Mesodermal cell (in vitro differentiated cells): ENCODE measurements around the gene HTR6.
A peak's percentile ranks its signal among the peaks of the same experiment; 100 is the strongest.
"Not testable (repeated sequence)": the region's sequence is repeated elsewhere in the genome, so short reads cannot be mapped to it uniquely, and the experiment has no call there.

Source experiments
- H3K27ac ChIP-seq: 2 replicates; pipeline ENCODE4 v1.7.0; 2013; ENCODE audit warnings: mild to moderate bottlenecking, low read depth, low read length, moderate library complexity; ENCODE audit not compliant: severe bottlenecking
- H3K36me3 ChIP-seq: 2 replicates; pipeline ENCODE4 v1.7.1; 2013; ENCODE audit warnings: mild to moderate bottlenecking, low read length, moderate library complexity; ENCODE audit not compliant: control insufficient read depth, insufficient read depth
- H3K4me1 ChIP-seq: one replicate; pipeline ENCODE4 v1.7.1; 2013; ENCODE audit warnings: mild to moderate bottlenecking, low read length; ENCODE audit not compliant: insufficient read depth, control insufficient read depth, poor library complexity, severe bottlenecking
- H3K4me3 ChIP-seq: 2 replicates; pipeline ENCODE4 v1.7.0; 2013; ENCODE audit warnings: low read length, control low read depth, mild to moderate bottlenecking; ENCODE audit not compliant: insufficient read depth, poor library complexity, severe bottlenecking; ENCODE audit errors: extremely low read depth
- H3K9me3 ChIP-seq: 2 replicates; pipeline ENCODE4 v1.7.1; 2013; ENCODE audit warnings: mild to moderate bottlenecking, low read length, moderate library complexity; ENCODE audit not compliant: control insufficient read depth
- WGBS, 2 experiments: methylation state at CpG; one replicate each; pipeline ENCODE4 v1.1.5; 2013; ENCODE audit warnings: missing lambda C conversion rate in 2 of 2; ENCODE audit not compliant: insufficient coverage in 2 of 2; 5-methylcytosine and 5-hydroxymethylcytosine counted together

The HTR6 gene

GRCh38 chr1:19637606-19638005 is 27.1 kb upstream of the HTR6 start:
- no peak overlapping the region for H3K27ac ChIP-seq
- 91 to 92% methylated on average over 4 to 6 of the region's 10 CpGs for whole genome bisulfite sequencing, 2 experiments

GRCh38 chr1:19639228-19639627 is 25.4 kb upstream of the HTR6 start:
- WGBS, 2 experiments, result 78 to 88% methylated on average over 4 to 7 of the region's 10 CpGs
- H3K9me3 ChIP-seq, H3K36me3 ChIP-seq, H3K4me1 ChIP-seq, H3K27ac ChIP-seq, H3K4me3 ChIP-seq: not testable (repeated sequence)

More at GRCh38 chr1:19637606-19638005, 27.1 kb upstream of the HTR6 start:
- H3K36me3 ChIP-seq, result no peaks in the 10 kb centered on the region
- H3K9me3 ChIP-seq, result no peaks in the 10 kb centered on the region
- no peak overlapping the region for H3K4me3 ChIP-seq
- H3K4me1 ChIP-seq, result peaks cover 8% of the 10 kb centered on the region

- Histone ChIP-seq H3K4me1 (peaks cover 8% of the 10 kb centered on the region), H3K27ac (no peak overlapping the region), H3K9me3 (no peaks in the 10 kb centered on the region), H3K4me3 (no peak overlapping the region), H3K36me3 (no peaks in the 10 kb centered on the region)
- 74 to 80% methylated on average over 3 of the region's 3 CpGs for WGBS, 2 experiments
Observed at GRCh38 chr1:19639999-19640362, 24.7 kb upstream of the HTR6 start.

GRCh38 chr1:19640363-19641316 is 24.0 kb upstream of the HTR6 start:
- no peaks in the 10 kb centered on the region for H3K9me3 ChIP-seq
- WGBS, 2 experiments, result 35 to 38% methylated on average over 9 to 12 of the region's 14 CpGs
- H3K4me1 ChIP-seq, result peaks cover 11% of the 10 kb centered on the region
- H3K4me3 ChIP-seq, result no peak overlapping the region
- no peaks in the 10 kb centered on the region for H3K36me3 ChIP-seq
- no peak overlapping the region for H3K27ac ChIP-seq

- Histone ChIP-seq H3K27ac (no peak overlapping the region), H3K36me3 (no peaks in the 10 kb centered on the region), H3K4me3 (no peak overlapping the region), H3K9me3 (no peaks in the 10 kb centered on the region), H3K4me1 (peaks cover 17% of the 10 kb centered on the region)
- WGBS, 2 experiments, result 46 to 62% methylated on average over 6 to 7 of the region's 7 CpGs
Observed at GRCh38 chr1:19643121-19643520, 21.6 kb upstream of the HTR6 start.

- Histone ChIP-seq H3K9me3 (no peaks in the 10 kb centered on the region), H3K4me1 (peaks cover 17% of the 10 kb centered on the region), H3K36me3 (no peaks in the 10 kb centered on the region), H3K27ac (no peak within 1 kb of the TSS), H3K4me3 (peak within 1 kb of the TSS; percentile 53)
- 5 to 6% methylated on average over 72 to 74 of the region's 90 CpGs for WGBS, 2 experiments
Observed at GRCh38 chr1:19643602-19644394, 20.9 kb upstream of the HTR6 start, which contains the start of gene NBL1. Gene NBL1 (plus strand): TSS chr1:19644311. CDS start chr1:19655031, 10,720 bp downstream.

- H3K27ac ChIP-seq, result no peak overlapping the region
- WGBS, 2 experiments, result 0% methylated on average over 10 to 11 of the region's 51 CpGs
Observed at GRCh38 chr1:19644395-19644680, 20.3 kb upstream of the HTR6 start.

GRCh38 chr1:19644681-19645410 is 19.8 kb upstream of the HTR6 start:
- peak overlapping the region; percentile 53 for H3K4me3 ChIP-seq
- H3K36me3 ChIP-seq, result no peaks in the 10 kb centered on the region
- 1 to 2% methylated on average over 51 to 60 of the region's 71 CpGs for WGBS, 2 experiments
- peaks cover 17% of the 10 kb centered on the region for H3K4me1 ChIP-seq
- no peak overlapping the region for H3K27ac ChIP-seq
- H3K9me3 ChIP-seq, result no peaks in the 10 kb centered on the region

More at GRCh38 chr1:19644395-19644680, 20.3 kb upstream of the HTR6 start:
- H3K4me3 ChIP-seq, result peak overlapping the region; percentile 53
- H3K36me3 ChIP-seq, result no peaks in the 10 kb centered on the region
- H3K9me3 ChIP-seq, result no peaks in the 10 kb centered on the region
- peaks cover 17% of the 10 kb centered on the region for H3K4me1 ChIP-seq

GRCh38 chr1:19645411-19646251 is 19.0 kb upstream of the HTR6 start:
- 49 to 60% methylated on average over 17 to 19 of the region's 30 CpGs for WGBS, 2 experiments
- Histone ChIP-seq H3K4me1 (peaks cover 13% of the 10 kb centered on the region), H3K36me3 (no peaks in the 10 kb centered on the region), H3K27ac (no peak overlapping the region), H3K4me3 (peak overlapping the region; percentile 53), H3K9me3 (no peaks in the 10 kb centered on the region)
